HUES6 (cell line): Measurements from ENCODE around the gene ATP1A4.
A peak's percentile ranks its signal among the peaks of the same experiment; 100 is the strongest.

Source experiments
- H3K27ac ChIP-seq: 2 replicates; pipeline ENCODE4 v1.7.0; 2013; ENCODE audit warnings: low read depth, mild to moderate bottlenecking, low read length, inconsistent platforms
- H3K27me3 ChIP-seq: 2 replicates; pipeline ENCODE4 v1.6.1; 2013; ENCODE audit warnings: low read length; ENCODE audit not compliant: control insufficient read depth, insufficient read depth
- H3K36me3 ChIP-seq: 2 replicates; pipeline ENCODE4 v1.6.1; 2013; ENCODE audit warnings: low read length; ENCODE audit not compliant: control insufficient read depth, insufficient read depth
- H3K4me1 ChIP-seq: 2 replicates; pipeline ENCODE4 v1.6.1; 2013; ENCODE audit warnings: low read length; ENCODE audit not compliant: control insufficient read depth, insufficient read depth
- H3K4me3 ChIP-seq: 2 replicates; pipeline ENCODE4 v1.5.1; 2013; ENCODE audit warnings: low read depth, low read length
- H3K9ac ChIP-seq: one replicate; pipeline ENCODE4 v1.6.1; 2013; ENCODE audit warnings: mild to moderate bottlenecking, low read length
- H3K9me3 ChIP-seq: 2 replicates; pipeline ENCODE4 v1.6.1; 2013; ENCODE audit warnings: low read depth, low read length; ENCODE audit not compliant: control insufficient read depth, insufficient read depth

Gene ATP1A4

DNA sequence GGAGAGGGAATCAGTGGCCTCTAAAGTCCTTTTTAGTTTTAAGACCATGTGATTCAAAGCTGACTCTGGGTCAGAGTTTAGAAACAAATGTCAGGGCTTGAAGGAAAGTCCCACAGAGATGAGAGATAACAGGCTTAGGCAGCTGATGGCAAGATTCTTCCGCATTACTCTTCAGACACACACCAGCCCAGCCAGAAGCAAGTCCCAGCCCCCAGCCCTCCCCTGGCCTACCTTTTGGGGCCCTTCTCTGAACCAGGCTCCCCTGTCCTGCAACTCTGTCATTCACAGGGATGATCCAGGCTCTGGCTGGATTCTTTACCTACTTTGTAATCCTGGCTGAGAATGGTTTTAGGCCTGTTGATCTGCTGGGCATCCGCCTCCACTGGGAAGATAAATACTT lies 25.8 kb downstream of the ATP1A4 start:
- H3K4me1 ChIP-seq = peaks cover 23% of the 10 kb centered on the region
- H3K9ac ChIP-seq = no peak overlapping the region
- no peaks in the 10 kb centered on the region for H3K36me3 ChIP-seq
- no peaks in the 10 kb centered on the region for H3K9me3 ChIP-seq
- H3K4me3 ChIP-seq = no peak overlapping the region
- H3K27ac ChIP-seq = no peak overlapping the region
- no peaks in the 10 kb centered on the region for H3K27me3 ChIP-seq

DNA sequence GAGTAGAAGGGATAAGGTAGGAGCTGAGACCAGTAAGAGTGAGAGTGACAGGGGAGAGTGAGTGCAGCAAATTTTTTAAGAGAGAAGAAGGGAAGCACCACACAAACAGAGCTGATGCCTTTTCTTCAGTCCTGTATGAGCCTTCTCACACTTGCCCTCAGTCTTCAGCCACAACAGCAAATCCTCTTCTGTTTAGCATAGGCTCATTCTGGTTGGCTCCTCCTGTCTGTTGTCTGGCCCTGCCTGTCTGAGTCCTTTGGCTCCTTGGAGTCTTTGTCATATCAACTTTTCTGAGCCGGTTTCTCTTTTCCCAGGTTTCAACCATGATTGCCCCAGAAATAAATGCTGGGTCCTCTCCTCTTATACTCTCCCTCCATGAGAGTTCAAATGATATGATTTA lies 26.3 kb downstream of the ATP1A4 start:
- no peaks in the 10 kb centered on the region for H3K36me3 ChIP-seq
- peaks cover 18% of the 10 kb centered on the region for H3K4me1 ChIP-seq
- H3K9ac ChIP-seq = no peak overlapping the region
- H3K27me3 ChIP-seq = no peaks in the 10 kb centered on the region
- no peak overlapping the region for H3K27ac ChIP-seq
- no peak overlapping the region for H3K4me3 ChIP-seq
- H3K9me3 ChIP-seq = no peaks in the 10 kb centered on the region

DNA sequence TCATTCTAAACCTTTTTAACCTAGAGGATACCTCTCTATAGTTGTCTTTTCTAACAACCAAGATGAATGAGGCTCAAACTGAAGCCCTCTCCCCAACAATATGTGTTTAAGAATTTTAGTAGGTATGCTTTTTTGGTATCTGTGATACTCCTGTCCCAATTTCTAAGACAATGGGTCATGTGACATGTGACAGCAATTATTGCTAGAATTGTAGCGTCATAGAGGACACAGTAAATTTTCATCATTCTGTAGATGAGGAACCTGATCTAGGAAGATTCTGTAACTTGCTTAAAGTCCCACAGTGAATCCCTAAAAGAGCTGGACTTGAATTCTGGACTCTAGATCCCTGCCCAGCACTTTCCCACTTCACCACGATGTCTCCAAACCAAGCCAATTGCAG lies 27.3 kb downstream of the ATP1A4 start:
- Histone ChIP-seq H3K36me3 (no peaks in the 10 kb centered on the region), H3K9me3 (no peaks in the 10 kb centered on the region), H3K9ac (no peak overlapping the region), H3K27me3 (no peaks in the 10 kb centered on the region), H3K4me3 (no peak overlapping the region), H3K27ac (no peak overlapping the region), H3K4me1 (peaks cover 14% of the 10 kb centered on the region)

DNA sequence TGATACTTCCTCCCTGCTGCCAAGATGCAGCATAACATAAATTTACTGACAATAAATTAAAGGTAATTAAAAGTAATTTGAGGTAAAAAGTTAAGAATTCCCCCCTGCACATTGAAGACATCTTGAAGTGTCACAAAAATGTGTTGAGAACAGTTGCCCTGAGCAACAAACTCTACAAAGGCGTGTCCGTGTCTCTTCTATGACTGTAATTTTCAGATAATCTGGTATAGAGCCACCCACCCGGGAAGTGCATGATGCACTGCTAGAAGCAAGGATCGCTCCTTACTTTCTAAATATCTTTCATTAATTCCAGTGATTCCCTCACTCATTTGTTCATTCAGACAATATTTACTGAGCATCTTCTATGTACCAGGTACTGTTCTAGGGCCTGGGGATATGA lies 27.9 kb downstream of the ATP1A4 start:
- Histone ChIP-seq H3K27ac (no peak overlapping the region), H3K36me3 (no peaks in the 10 kb centered on the region), H3K9ac (no peak overlapping the region), H3K27me3 (no peaks in the 10 kb centered on the region), H3K9me3 (no peaks in the 10 kb centered on the region), H3K4me1 (peaks cover 14% of the 10 kb centered on the region), H3K4me3 (no peak overlapping the region)

DNA sequence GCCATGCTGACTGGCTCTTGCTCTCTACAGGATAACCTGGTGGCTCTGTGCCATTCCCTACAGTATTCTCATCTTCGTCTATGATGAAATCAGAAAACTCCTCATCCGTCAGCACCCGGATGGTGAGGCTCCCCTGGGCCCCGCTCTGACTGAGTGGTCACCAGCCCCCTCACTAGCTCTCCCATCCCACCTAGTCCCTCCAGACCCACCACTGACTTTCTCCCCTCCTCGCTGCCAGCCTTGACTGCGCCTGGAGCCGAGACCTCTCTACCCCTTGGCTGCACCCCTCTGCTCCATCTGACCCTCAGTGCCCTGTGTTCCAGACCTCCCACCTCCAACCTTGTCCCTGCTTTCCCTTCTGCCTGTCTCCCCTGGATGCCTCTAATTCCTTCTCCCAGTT lies 34.8 kb downstream of the ATP1A4 start:
- Histone ChIP-seq H3K9ac (no peak overlapping the region), H3K4me1 (peaks cover 29% of the 10 kb centered on the region), H3K27ac (no peak overlapping the region), H3K9me3 (no peaks in the 10 kb centered on the region), H3K4me3 (no peak overlapping the region), H3K36me3 (no peaks in the 10 kb centered on the region), H3K27me3 (no peaks in the 10 kb centered on the region)

DNA sequence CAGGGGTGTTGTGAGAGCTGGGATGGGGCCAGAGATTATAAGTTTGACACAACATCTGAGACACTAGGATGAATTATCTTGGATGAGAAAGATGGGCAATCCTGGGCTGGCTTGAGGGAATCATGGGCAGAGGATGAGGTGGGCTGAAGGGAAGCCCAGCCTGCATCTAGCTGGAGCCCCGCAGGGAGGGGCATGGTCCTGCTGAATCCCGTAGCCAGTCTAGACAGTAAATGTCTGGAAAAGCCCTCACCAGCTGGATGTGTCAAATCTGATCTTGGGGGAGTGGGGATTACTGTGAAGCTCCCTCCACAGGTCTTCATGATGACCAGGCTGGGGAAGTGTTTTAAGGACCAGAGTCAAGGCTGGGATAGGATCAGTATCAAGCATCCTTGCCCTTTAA lies 35.3 kb downstream of the ATP1A4 start:
- no peak overlapping the region for H3K9ac ChIP-seq
- peaks cover 29% of the 10 kb centered on the region for H3K4me1 ChIP-seq
- H3K4me3 ChIP-seq = no peak overlapping the region
- H3K9me3 ChIP-seq = no peaks in the 10 kb centered on the region
- H3K27ac ChIP-seq = no peak overlapping the region
- H3K36me3 ChIP-seq = no peaks in the 10 kb centered on the region
- no peaks in the 10 kb centered on the region for H3K27me3 ChIP-seq

DNA sequence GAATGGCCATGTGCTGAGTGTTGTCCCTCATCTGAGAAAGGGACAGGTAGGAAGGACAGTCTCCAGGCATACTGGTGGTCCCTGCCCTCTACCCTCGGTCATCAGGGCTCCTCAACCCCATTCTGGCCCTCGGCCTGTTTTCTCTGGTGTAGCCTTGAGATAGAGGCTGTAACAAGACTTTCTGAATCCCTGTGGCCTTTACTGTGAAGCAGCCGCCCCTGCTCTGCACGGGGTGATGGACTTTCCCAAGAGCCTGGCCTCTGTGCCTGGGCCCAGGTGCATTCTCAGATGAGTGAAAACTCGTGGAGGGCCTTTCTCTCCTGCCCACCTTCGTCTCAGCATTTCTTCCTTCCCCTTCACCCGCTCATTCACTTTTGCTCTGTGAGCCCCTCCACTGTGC lies 36.0 kb downstream of the ATP1A4 start:
- Histone ChIP-seq H3K9ac (no peak overlapping the region), H3K4me1 (peaks cover 36% of the 10 kb centered on the region), H3K27me3 (no peaks in the 10 kb centered on the region), H3K36me3 (no peaks in the 10 kb centered on the region), H3K27ac (no peak overlapping the region), H3K4me3 (no peak overlapping the region), H3K9me3 (no peaks in the 10 kb centered on the region)

DNA sequence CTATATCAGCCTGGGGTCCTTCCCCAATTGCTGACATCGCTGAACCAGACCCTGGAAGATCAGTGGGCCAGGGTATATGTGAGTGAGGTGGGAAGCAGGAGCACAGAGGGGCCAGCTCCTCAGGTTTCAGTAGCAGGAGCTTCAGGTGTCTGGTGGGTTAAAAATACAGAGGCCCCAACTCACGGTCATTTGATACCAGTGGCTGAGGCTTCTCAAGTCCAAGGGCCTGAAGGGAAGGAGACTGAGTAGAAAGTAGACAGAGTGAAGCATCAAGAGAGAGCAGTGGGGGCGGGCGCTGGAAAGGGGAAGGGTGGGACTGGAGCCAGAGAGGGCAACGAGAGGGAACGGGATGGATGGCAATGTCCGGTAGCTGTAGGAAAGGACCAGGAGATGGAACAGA lies 36.9 kb downstream of the ATP1A4 start:
- Histone ChIP-seq H3K4me3 (no peak overlapping the region), H3K27ac (no peak overlapping the region), H3K9ac (no peak overlapping the region), H3K27me3 (no peaks in the 10 kb centered on the region), H3K4me1 (peaks cover 45% of the 10 kb centered on the region), H3K36me3 (no peaks in the 10 kb centered on the region), H3K9me3 (no peaks in the 10 kb centered on the region)

DNA sequence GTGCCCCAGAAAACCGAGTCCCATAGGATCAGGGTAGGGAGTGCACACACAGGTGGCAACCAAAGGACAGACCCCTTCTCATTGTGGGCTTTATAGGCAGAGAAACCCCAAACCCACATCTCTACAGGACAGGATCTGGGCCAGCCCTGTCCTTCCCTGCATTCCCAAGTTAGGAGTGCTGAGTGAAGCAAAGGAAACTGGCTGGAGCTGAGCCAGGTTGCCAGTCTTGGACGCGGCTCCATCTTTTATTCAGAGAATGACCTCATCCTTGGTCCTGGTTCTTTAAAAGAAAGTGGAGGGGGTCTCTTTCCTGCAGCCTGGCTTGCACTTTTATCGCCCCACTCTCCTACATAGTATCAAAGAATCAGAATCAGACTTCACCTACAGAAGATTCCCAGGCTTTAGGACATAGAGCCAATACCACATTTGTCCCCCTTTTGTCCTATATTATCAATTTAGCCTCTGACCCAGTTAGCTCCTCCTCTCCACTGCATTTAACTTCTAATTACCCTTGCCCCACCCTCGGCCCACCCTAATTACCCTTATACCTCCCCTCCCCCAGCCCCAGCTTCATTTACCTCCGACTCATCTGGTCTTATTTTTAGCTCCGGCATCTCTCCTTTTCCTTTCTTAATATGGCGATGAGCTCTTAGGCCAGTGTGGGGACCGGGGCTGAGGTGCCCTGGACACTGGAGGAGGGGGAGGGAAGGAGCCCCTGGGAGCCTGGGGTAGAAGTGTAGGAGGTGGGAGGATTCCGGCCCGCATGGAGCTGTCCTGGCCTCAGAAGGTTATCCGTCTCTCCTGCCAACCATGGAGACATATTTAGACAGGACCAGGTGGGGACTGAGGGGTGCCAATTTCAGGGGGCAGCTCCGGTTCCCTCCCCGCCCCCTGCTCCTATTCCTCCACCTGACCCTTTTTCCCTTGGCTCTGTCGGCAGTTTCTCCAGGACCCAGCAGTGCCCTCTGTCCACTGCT lies 38.5 kb downstream of the ATP1A4 start, which contains the start of gene CASQ1:
TSS of gene CASQ1 (plus strand) at position 927 of the 977 bp plus-strand sequence. CDS start 177 bp downstream, outside the sequence.
- Histone ChIP-seq H3K9me3 (no peaks in the 10 kb centered on the region), H3K36me3 (no peaks in the 10 kb centered on the region), H3K4me3 (no peak within 1 kb of the TSS), H3K27me3 (no peaks in the 10 kb centered on the region), H3K4me1 (peaks cover 51% of the 10 kb centered on the region), H3K27ac (no peak within 1 kb of the TSS), H3K9ac (no peak within 1 kb of the TSS)

DNA sequence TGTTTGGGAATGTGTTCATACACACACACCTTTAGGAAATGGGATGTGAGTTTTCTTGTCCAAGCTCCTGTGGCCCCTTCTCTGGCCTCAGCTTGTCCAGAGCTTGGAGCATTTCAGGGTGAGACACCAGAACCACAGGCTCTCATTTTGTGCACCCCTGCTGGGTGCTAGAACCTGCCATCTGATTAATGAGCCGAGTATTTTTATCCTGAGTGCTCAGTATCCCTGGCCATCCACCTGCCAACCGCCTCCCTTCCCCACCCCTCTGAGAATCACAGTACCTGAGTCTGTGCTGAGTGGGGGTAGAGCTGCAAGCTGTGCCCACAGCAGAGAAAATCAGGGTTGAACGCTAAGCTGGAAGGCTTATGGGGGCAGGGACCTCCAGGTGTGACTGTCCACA lies 40.4 kb downstream of the ATP1A4 start:
- no peak overlapping the region for H3K27ac ChIP-seq
- no peak overlapping the region for H3K4me3 ChIP-seq
- no peak overlapping the region for H3K9ac ChIP-seq
- H3K36me3 ChIP-seq = no peaks in the 10 kb centered on the region
- peaks cover 46% of the 10 kb centered on the region for H3K4me1 ChIP-seq
- H3K27me3 ChIP-seq = no peaks in the 10 kb centered on the region
- H3K9me3 ChIP-seq = no peaks in the 10 kb centered on the region

DNA sequence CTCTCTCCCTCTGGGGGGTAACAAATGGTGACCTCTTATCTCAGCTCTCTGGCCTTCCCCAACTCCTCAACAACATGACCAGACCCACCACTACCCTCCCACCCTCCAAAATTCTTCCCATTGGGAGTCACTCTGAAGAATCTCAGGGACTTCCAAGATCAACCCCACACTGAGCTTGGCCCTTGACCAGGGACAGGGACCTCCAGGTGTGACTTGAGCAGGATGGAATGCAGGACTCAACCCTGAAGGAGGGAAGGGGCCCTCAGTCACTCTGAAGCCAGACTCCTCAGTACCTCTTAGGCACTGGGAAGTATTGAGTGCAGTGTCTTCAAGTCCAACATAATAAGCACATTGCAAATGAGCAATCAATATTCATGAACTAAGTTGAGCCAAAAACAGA lies 40.8 kb downstream of the ATP1A4 start:
- Histone ChIP-seq H3K9ac (peak overlapping the region; percentile 12), H3K9me3 (no peaks in the 10 kb centered on the region), H3K4me3 (no peak overlapping the region), H3K36me3 (no peaks in the 10 kb centered on the region), H3K27me3 (no peaks in the 10 kb centered on the region), H3K27ac (no peak overlapping the region), H3K4me1 (peaks cover 42% of the 10 kb centered on the region)
